ENCODE results near the gene LRGUK. TPM values are rescaled to one million over a fixed set of nuclear protein-coding genes. Genes with fewer than 3 reads are reported as not detected.

LRGUK gene
- total RNA-seq, 1 donor from 2014 or later = 0.87 TPM

GRCh38 chr7:134126596-134126965 lies 559 bp upstream of the LRGUK start:
- no peak for DNase-seq (ENCODE audit: low spot score)

DNA sequence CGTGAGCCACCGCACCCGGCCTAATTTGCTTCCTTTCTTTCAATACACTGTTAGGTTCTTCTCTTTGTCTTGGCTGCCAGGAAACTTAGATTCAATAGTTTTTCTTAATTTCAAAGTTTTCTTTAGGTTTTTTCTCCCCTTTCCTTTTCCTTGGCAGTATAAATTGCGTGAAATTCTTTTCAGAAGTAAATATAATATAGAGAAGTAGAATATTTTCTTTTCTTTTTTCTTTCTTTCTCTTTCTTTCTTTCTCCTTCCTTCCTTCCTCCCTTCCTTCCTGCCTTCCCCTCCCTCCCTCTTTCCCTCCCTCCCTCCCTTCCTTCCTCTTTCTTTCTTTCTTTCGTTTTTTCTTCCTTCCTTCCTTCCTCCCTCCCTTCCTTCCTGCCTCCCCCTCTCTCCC lies 1.7 kb downstream of the LRGUK start:
- DNase-seq (ENCODE audit: low spot score) = no peak

DNA sequence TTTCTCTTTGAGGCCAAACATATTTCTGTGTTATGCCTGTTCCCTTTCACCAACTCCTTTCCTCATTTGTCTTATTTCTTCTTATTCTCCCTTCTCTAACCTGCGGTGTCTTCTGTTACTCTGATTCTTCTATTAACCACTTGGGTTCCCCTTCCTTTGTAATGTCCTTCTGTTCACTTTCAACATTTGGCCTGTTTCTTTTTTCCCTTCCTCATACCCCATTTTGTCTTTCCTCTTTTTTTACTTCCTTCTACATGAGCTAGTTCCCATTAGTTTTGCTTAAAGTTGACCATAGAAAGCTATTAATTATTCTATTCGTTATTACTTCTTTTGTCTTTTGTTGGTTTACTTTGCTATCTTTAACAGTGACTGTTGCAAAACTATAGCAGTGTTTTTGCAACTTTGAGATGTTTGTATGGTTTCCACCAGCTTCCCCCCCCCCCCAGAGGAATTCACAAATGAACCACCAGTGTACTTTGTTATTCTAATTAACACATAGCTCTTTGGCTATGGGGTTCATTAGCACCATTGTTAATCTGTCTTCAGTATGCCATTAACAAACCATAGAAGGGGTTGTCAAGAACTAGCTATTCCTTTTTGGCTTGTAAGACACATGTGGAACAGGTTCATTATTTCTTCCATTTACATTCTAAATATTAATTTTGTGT lies 2.9 kb downstream of the LRGUK start:
- DNase-seq (ENCODE audit: low spot score) = no peak

- DNase-seq (ENCODE audit: low spot score) = no peak
Observed at GRCh38 chr7:134134004-134134403, 6.9 kb downstream of the LRGUK start.

DNA sequence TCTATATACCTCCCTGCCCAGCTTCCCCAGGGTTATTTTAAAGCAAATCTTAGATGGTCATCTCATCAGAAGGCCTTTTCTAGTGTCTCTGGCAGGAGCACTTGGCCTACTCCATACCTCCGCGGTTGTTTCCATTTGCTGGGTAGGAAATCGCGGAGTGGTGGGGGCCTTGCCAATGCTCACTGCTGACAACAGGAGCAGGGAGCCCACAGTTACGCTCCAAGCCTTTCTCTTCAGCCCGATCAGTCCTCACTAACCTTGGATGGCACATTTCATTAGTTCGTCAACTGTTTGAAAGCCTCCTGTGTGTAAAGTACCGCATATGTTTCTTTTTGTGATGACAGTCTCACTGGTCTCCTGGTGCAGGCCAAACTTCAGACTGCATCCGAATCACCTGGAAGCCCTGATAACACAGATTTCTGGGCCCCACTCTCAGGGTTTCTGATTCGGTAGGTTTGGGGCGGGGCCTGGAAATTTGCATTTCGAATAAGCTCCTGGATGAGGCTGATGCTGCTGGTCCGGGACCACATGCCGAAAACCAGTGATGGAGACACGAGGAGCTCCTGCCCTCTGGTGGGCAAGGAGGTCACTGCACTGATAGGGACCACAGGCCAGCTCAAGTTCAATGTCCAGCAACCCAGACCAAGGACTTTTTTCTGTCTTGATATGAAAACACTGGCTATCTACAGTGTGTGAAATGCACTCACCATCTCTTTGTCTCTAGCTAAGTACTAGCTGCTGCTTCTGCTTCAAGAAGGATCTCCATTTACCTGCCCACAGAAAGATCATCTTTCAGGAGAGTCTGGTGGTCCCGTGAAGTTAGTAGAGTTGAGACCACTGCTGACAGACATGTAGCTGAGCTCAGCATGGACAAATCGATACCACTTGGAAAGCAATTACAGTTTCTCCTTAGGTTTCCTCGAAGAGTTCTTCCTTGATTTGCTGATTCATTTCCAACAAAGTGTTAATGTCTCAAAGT lies 14.0 kb downstream of the LRGUK start:
- DNase-seq (ENCODE audit: low spot score) = no peak

DNA sequence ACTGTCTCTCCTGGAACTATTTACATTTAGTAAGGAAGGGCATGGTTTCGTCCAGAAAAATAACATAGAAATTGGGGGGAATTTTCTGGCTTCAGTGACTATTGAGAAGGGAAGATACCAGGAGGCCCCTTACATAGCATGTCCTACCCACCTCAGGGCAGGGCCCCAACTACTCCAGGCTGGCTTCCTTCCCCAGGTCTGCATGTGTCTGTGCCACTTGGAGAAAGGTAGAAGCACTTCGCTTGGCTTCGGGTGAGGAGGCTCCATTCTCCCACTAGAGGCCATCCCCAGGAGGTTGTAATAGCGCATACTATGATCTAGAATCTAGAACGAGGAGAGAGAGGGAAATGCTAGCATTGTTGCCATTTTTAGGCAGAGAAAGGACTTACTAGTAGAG lies 14.7 kb downstream of the LRGUK start:
- DNase-seq (ENCODE audit: low spot score) = no peak

DNA sequence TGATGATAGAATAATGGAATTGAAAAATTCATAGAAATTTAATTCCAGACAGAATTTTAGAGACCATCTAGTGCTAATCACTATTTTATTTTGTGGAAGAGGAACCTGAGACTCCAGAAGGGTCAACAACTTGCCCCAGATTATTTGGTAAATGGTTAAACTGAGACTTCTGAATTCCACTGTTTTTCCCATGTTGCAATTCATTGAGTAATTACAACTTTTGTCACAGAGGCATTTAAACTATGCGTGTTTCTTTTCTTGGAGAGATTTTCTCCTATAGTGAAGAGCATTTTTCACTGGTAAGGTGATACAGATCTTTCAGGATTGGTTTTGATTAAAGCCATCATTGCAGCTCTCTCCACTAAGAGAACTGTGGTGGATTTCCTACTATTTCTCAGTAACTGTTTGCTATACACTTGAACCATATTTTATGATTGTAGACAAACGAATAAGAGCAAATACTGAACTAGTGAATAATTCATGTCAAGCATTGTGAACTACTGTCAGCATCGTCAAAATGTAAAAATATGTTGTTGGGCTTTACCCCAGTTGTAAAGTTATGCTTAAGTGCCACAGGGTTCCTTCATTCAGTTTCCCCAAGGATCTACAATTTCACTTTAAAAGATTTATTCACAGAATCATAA lies 26.5 kb downstream of the LRGUK start:
- no peak for DNase-seq (ENCODE audit: low spot score)

DNA sequence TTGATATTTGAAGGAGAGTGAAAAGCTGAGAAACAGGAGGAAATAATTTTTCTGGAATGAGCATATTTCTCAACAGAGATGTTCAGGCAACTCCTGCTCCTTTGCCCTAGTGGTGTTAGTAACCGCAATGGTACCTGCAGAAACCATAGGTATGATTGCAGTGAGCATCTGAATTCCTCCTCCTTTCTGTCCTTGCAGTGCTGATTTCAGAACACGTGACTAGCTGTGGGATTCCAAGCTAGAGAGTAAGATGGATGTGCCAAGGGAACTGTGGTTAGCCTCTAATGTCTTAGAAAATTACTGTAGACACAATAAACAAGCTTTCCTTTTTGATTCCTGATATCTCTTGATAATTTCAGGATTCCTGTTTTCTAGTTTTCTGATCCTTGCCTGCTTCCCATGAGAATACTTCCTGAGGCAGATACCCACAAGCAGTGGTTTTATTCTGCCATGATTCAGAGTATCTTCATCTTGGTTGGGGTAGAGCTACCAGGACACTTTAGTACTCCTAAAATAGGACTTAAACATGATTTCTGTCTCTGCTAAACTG lies 27.5 kb downstream of the LRGUK start:
- no peak for DNase-seq (ENCODE audit: low spot score)

GRCh38 chr7:134155206-134155605 lies 28.1 kb downstream of the LRGUK start:
- no peak for DNase-seq (ENCODE audit: low spot score)

- DNase-seq (ENCODE audit: low spot score) = no peak
Observed at GRCh38 chr7:134155871-134156270, 28.7 kb downstream of the LRGUK start.

GRCh38 chr7:134165252-134165651 lies 38.1 kb downstream of the LRGUK start:
- DNase-seq (ENCODE audit: low spot score) = no peak

GRCh38 chr7:134167250-134167649 lies 40.1 kb downstream of the LRGUK start:
- DNase-seq (ENCODE audit: low spot score) = no peak

DNA sequence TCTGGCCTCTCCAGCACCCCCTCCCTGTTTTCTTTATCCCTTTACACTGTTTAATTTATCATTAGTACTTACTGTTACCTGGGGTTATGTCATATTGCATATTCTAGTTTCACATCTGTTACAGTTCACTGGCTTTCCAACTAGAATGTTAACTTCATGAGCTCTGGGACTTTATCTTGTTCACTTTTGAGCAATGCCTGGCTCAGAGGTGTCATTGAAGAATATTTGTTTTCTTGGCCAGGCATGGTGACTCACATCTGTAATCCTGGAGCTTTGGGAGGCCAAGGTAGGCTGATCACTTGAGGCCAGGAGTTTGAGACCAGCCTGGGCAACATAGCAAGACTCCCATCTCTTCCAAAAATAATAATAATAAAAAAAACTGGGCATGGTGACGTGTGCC lies 40.7 kb downstream of the LRGUK start:
- DNase-seq (ENCODE audit: low spot score) = no peak

GRCh38 chr7:134174795-134175261 lies 47.7 kb downstream of the LRGUK start:
- DNase-seq (ENCODE audit: low spot score) = no peak

DNA sequence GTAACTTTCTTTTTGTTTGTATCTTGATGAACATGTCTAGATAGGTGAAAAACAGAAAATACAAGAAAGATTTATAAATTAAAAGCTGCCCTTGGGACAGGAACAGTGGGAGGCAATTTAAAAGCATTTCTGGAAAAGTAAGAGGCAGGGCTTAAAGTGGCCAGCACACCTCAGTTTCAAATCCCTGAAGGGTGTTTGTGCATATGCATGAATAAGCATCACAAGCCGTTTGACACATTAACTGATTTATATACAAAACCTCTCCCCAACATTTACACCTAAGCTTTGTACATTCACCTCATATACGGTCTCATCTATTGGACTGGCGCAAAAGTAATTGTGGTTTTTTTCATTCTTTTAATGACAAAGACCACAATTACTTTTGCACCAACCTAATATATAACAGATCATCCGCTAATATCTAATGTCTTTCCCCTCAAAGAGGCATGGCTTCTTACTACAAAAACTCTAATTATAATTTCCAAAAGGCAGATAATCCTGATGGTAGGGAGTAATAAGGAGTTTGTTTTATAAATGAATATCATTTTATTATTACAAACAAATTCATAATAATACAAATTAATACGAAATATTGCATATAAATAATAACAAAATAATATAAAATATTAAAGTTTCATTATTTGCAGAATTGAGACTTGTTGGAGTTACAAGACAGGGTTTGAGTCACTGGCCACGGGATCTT lies 48.3 kb downstream of the LRGUK start:
- no peak for DNase-seq (ENCODE audit: low spot score)

GRCh38 chr7:134176037-134176350 lies 48.9 kb downstream of the LRGUK start:
- no peak for DNase-seq (ENCODE audit: low spot score)

GRCh38 chr7:134179036-134180011 lies 52.2 kb downstream of the LRGUK start:
- no peak for DNase-seq (ENCODE audit: low spot score)

- DNase-seq (ENCODE audit: low spot score) = no peak
Observed at GRCh38 chr7:134180376-134180775, 53.2 kb downstream of the LRGUK start.

DNA sequence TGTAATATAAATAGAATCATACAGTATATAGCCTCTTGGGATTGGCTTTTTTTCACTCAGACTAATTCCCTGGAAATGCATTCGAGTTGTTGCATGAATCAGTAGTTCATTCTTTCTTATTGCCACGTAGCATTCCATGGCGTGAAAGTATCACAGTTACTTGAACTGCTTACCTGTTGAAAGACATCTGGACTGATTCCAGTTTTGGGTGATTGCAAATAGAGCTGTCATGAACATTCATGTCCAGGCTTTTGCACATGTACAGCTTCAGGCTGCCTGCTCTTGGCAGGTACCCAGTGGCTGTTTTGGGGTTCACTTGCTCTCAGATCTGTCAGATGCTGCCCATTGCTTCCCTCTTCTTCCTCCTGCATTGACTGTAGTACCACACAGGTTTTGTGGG lies 54.9 kb downstream of the LRGUK start:
- no peak for DNase-seq (ENCODE audit: low spot score)

- no peak for DNase-seq (ENCODE audit: low spot score)
Observed at GRCh38 chr7:134184767-134185166, 57.6 kb downstream of the LRGUK start.
